ENCODE measurements around the gene TPM1.

TPM1 gene

DNA sequence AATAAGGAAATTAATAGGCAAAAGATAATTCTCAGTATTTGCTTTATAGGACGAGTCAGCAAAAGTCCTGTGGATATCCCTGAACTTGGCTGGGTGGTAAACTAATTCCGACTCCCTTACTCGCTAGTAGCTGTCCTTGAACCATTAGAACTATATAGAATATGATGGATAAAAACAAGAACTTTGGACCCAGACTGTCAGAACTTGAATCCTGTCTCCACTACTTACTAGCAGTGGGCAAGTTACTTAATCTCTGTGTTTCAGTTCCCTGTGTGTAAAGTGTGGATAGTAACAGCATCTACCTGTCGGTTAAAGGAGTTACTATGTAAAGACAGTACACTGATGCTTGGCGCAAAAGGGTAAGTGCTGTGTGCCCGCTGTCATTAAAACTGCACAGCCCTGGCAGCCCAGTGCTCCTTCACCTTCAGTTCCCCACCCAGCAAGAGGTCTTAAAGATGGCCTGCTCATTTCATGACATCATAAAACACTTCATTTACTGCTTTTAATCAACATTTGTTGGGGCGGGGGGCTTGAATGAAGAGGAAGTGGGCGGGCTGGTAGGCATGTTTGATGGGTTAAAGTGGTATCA lies 7.3 kb downstream of the TPM1 start:
- H3K27ac ChIP-seq (ENCODE audit: low read length) = peak overlapping the region; percentile 9
- no peaks in the 10 kb centered on the region for H3K27me3 ChIP-seq (ENCODE audit: insufficient read depth, low read length)
- H3K4me3 ChIP-seq (ENCODE audit: low read length) = peak overlapping the region; percentile 97
- peaks cover 83% of the 10 kb centered on the region for H3K36me3 ChIP-seq (ENCODE audit: insufficient read depth, low read depth, low read length)
- H3K4me1 ChIP-seq (ENCODE audit: insufficient read depth, low read length) = peaks cover 53% of the 10 kb centered on the region
- no peaks in the 10 kb centered on the region for H3K9me3 ChIP-seq (ENCODE audit: insufficient read depth, low read depth, low read length)
- H3K9ac ChIP-seq (ENCODE audit: low read depth, low read length) = peak overlapping the region; percentile 84; the same call in 1 of the 2 replicates

- Histone ChIP-seq H3K9me3 (ENCODE audit: insufficient read depth, low read depth, low read length) (no peaks in the 10 kb centered on the region), H3K27ac (ENCODE audit: low read length) (peak overlapping the region; percentile 9), H3K4me1 (ENCODE audit: insufficient read depth, low read length) (peaks cover 46% of the 10 kb centered on the region), H3K36me3 (ENCODE audit: insufficient read depth, low read depth, low read length) (peaks cover 83% of the 10 kb centered on the region), H3K27me3 (ENCODE audit: insufficient read depth, low read length) (no peaks in the 10 kb centered on the region), H3K4me3 (ENCODE audit: low read length) (no peak overlapping the region), H3K9ac (ENCODE audit: low read depth, low read length) (peak overlapping the region; percentile 28; the same call in 1 of the 2 replicates)
Observed at GRCh38 chr15:63050731-63051155, 8.2 kb downstream of the TPM1 start.

GRCh38 chr15:63051156-63052066 lies 8.9 kb downstream of the TPM1 start:
- H3K9ac ChIP-seq (ENCODE audit: low read depth, low read length) = peak overlapping the region; percentile 28; the same call in 1 of the 2 replicates
- H3K4me1 ChIP-seq (ENCODE audit: insufficient read depth, low read length) = peaks cover 40% of the 10 kb centered on the region
- peaks cover 82% of the 10 kb centered on the region for H3K36me3 ChIP-seq (ENCODE audit: insufficient read depth, low read depth, low read length)
- peak overlapping the region; percentile 29 for H3K27ac ChIP-seq (ENCODE audit: low read length)
- H3K27me3 ChIP-seq (ENCODE audit: insufficient read depth, low read length) = no peaks in the 10 kb centered on the region
- no peak overlapping the region for H3K4me3 ChIP-seq (ENCODE audit: low read length)
- no peaks in the 10 kb centered on the region for H3K9me3 ChIP-seq (ENCODE audit: insufficient read depth, low read depth, low read length)

GRCh38 chr15:63052077-63052841 lies 9.7 kb downstream of the TPM1 start:
- H3K4me1 ChIP-seq (ENCODE audit: insufficient read depth, low read length) = peaks cover 31% of the 10 kb centered on the region
- H3K36me3 ChIP-seq (ENCODE audit: insufficient read depth, low read depth, low read length) = peaks cover 82% of the 10 kb centered on the region
- H3K9ac ChIP-seq (ENCODE audit: low read depth, low read length) = no peak overlapping the region
- no peak overlapping the region for H3K4me3 ChIP-seq (ENCODE audit: low read length)
- H3K27ac ChIP-seq (ENCODE audit: low read length) = peak overlapping the region; percentile 29
- no peaks in the 10 kb centered on the region for H3K27me3 ChIP-seq (ENCODE audit: insufficient read depth, low read length)
- H3K9me3 ChIP-seq (ENCODE audit: insufficient read depth, low read depth, low read length) = no peaks in the 10 kb centered on the region

DNA sequence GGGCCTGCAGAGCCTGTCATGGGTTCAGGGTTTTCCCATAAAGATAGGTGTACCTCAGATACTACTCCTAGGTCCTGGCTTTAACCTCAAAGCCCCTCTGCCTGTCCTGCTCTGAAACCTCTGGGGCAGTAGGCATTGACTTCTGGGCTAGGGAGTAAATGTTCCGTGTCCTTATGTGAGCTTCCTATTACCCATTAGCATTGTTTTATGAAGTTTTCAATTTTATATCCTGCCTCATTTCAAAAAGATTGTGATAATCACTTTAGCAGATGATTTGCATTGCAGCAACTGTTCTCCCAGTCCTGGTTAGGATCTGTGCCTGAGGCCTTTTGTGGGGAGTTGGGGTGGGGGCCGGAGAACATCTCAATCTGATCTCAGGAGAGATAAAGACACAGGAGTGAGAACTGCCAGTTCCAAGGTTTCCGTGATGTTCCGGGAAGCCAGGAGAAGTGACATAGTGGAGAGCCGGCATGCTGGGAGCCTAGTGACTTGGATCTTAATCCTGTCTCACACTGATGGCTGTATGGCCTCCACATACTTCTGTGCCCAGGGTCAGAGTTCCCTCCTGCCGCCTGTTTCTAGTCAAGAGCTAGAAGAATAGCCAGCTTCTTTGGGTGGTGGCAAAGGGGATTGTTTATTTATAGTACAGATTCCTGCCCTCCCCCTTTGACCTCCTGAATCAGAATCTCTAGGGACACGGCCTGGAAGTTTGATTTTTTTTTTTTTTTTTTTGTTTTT lies 10.6 kb downstream of the TPM1 start:
- no peak overlapping the region for H3K4me3 ChIP-seq (ENCODE audit: low read length)
- peaks cover 85% of the 10 kb centered on the region for H3K36me3 ChIP-seq (ENCODE audit: insufficient read depth, low read depth, low read length)
- H3K9me3 ChIP-seq (ENCODE audit: insufficient read depth, low read depth, low read length) = no peaks in the 10 kb centered on the region
- H3K4me1 ChIP-seq (ENCODE audit: insufficient read depth, low read length) = peaks cover 27% of the 10 kb centered on the region
- no peak overlapping the region for H3K9ac ChIP-seq (ENCODE audit: low read depth, low read length)
- no peaks in the 10 kb centered on the region for H3K27me3 ChIP-seq (ENCODE audit: insufficient read depth, low read length)
- no peak overlapping the region for H3K27ac ChIP-seq (ENCODE audit: low read length)

- peaks cover 25% of the 10 kb centered on the region for H3K4me1 ChIP-seq (ENCODE audit: insufficient read depth, low read length)
- peaks cover 96% of the 10 kb centered on the region for H3K36me3 ChIP-seq (ENCODE audit: insufficient read depth, low read depth, low read length)
- no peaks in the 10 kb centered on the region for H3K9me3 ChIP-seq (ENCODE audit: insufficient read depth, low read depth, low read length)
- no peak overlapping the region for H3K27ac ChIP-seq (ENCODE audit: low read length)
- no peaks in the 10 kb centered on the region for H3K27me3 ChIP-seq (ENCODE audit: insufficient read depth, low read length)
- no peak overlapping the region for H3K4me3 ChIP-seq (ENCODE audit: low read length)
- H3K9ac ChIP-seq (ENCODE audit: low read depth, low read length) = no peak overlapping the region
Observed at GRCh38 chr15:63054281-63054683, 11.7 kb downstream of the TPM1 start.

- Histone ChIP-seq H3K27ac (ENCODE audit: low read length) (no peak overlapping the region), H3K36me3 (ENCODE audit: insufficient read depth, low read depth, low read length) (peaks cover 96% of the 10 kb centered on the region), H3K27me3 (ENCODE audit: insufficient read depth, low read length) (no peaks in the 10 kb centered on the region), H3K4me1 (ENCODE audit: insufficient read depth, low read length) (peaks cover 18% of the 10 kb centered on the region), H3K4me3 (ENCODE audit: low read length) (no peak overlapping the region), H3K9me3 (ENCODE audit: insufficient read depth, low read depth, low read length) (no peaks in the 10 kb centered on the region), H3K9ac (ENCODE audit: low read depth, low read length) (no peak overlapping the region)
Observed at GRCh38 chr15:63054985-63055384, 12.4 kb downstream of the TPM1 start.

DNA sequence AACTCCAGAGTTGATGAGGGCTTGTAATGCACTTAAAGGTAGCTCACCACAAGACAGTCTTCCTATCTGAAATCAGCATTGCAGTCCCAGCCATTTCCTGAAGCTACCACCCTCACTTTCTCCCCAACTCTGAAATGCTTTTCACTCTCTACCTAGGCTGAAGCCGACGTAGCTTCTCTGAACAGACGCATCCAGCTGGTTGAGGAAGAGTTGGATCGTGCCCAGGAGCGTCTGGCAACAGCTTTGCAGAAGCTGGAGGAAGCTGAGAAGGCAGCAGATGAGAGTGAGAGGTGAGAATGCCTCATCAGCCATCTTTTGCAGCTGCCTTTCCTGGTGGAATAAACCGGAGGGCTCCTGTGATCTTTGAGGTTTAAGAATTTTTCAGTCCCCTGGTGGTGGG lies 14.3 kb downstream of the TPM1 start:
- H3K36me3 ChIP-seq (ENCODE audit: insufficient read depth, low read depth, low read length) = peaks cover 96% of the 10 kb centered on the region
- H3K27ac ChIP-seq (ENCODE audit: low read length) = no peak overlapping the region

GRCh38 chr15:63057468-63058345 lies 15.2 kb downstream of the TPM1 start:
- Histone ChIP-seq H3K27me3 (ENCODE audit: insufficient read depth, low read length) (no peaks in the 10 kb centered on the region), H3K4me1 (ENCODE audit: insufficient read depth, low read length) (no peaks in the 10 kb centered on the region), H3K4me3 (ENCODE audit: low read length) (no peak overlapping the region), H3K9ac (ENCODE audit: low read depth, low read length) (no peak overlapping the region), H3K27ac (ENCODE audit: low read length) (no peak overlapping the region), H3K36me3 (ENCODE audit: insufficient read depth, low read depth, low read length) (peaks cover 96% of the 10 kb centered on the region), H3K9me3 (ENCODE audit: insufficient read depth, low read depth, low read length) (no peaks in the 10 kb centered on the region)

More for the DNA sequence above, 14.3 kb downstream of the TPM1 start:
- Histone ChIP-seq H3K4me3 (ENCODE audit: low read length) (no peak overlapping the region), H3K4me1 (ENCODE audit: insufficient read depth, low read length) (peaks cover 2% of the 10 kb centered on the region; the same call in 1 of the 2 replicates), H3K27me3 (ENCODE audit: insufficient read depth, low read length) (no peaks in the 10 kb centered on the region), H3K9me3 (ENCODE audit: insufficient read depth, low read depth, low read length) (no peaks in the 10 kb centered on the region), H3K9ac (ENCODE audit: low read depth, low read length) (no peak overlapping the region)

DNA sequence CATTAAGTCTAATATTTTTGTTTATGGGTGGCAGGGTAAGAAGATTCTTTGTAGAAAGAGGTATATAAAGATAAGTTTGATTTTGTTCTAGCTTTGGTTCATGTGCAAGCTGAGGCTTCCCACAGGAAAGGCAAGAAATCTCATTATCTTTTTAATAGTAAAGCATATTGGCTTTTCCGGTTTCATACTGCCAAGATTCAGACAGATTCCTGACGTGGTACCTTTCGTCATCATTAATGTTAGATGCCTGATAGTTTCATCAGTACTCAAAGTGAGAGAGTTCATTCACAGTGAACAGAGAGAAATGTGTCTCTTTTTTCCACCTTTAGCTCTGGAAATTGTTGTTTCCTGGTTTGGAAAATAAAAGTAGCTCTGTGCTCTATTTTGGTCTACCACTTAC lies 16.5 kb downstream of the TPM1 start:
- peaks cover 99% of the 10 kb centered on the region for H3K36me3 ChIP-seq (ENCODE audit: insufficient read depth, low read depth, low read length)
- no peaks in the 10 kb centered on the region for H3K27me3 ChIP-seq (ENCODE audit: insufficient read depth, low read length)
- no peaks in the 10 kb centered on the region for H3K4me1 ChIP-seq (ENCODE audit: insufficient read depth, low read length)
- H3K4me3 ChIP-seq (ENCODE audit: low read length) = no peak overlapping the region
- H3K27ac ChIP-seq (ENCODE audit: low read length) = no peak overlapping the region
- no peak overlapping the region for H3K9ac ChIP-seq (ENCODE audit: low read depth, low read length)
- no peaks in the 10 kb centered on the region for H3K9me3 ChIP-seq (ENCODE audit: insufficient read depth, low read depth, low read length)

Measured in iPS-20b (cell line).